H1 (cell line): ENCODE results near the gene DGCR6.
"Not testable (repeated sequence)": the region's sequence is repeated elsewhere in the genome, so short reads cannot be mapped to it uniquely, and the experiment has no call there.

Experiments
- CTCF ChIP-seq, 3 experiments: IDR thresholded peaks; 1 replicate in 2 of 3; 2 replicates in 1 of 3; pipeline versions ENCODE4 v1.5.1 to v1.6.1; 2011; ENCODE audit warnings: low read length in 3 of 3, mild to moderate bottlenecking in 3 of 3, inconsistent platforms in 2 of 3, low read depth in 1 of 3, moderate library complexity in 1 of 3; ENCODE audit not compliant: insufficient read depth in 1 of 3; ENCODE audit errors: control extremely low read depth in 1 of 3
- JUN ChIP-seq: IDR thresholded peaks from 2 replicates; pipeline ENCODE4 v1.6.1; 2011; ENCODE audit warnings: low read depth, mild to moderate bottlenecking, improper control_type of control experiment, low read length
- RNF2 ChIP-seq: fragments of 200-900, 300-1000 bp; sonication (generic); IDR thresholded peaks from 2 replicates; pipeline ENCODE4 v1.7.1; 2016; ENCODE audit warnings: borderline replicate concordance, low read depth, mild to moderate bottlenecking, antibody characterized with exemption, low read length; ENCODE audit not compliant: poor library complexity, severe bottlenecking; ENCODE audit errors: missing control alignments
- SP1 ChIP-seq: IDR thresholded peaks from 2 replicates; pipeline ENCODE4 v1.6.1; 2011; ENCODE audit warnings: low read depth, low read length
- SP4 ChIP-seq: IDR thresholded peaks from 2 replicates; pipeline ENCODE4 v1.6.1; 2012; ENCODE audit warnings: low read length, inconsistent platforms
- USF2 ChIP-seq: IDR thresholded peaks from 2 replicates; pipeline ENCODE4 v1.6.1; 2011; ENCODE audit warnings: low read length, improper control_type of control experiment

- TF ChIP-seq CTCF (IDR thresholded peaks at IDR 0.05; ENCODE audit: control extremely low read depth in 1 of 3, insufficient read depth in 1 of 3, low read depth in 1 of 3, low read length in 3 of 3); JUN; RNF2; USF2; SP1; SP4: not testable (repeated sequence)
Measured at GRCh38 chr22:18920257-18920902, 14.3 kb downstream of the DGCR6 start.
